Osteocyte (in vitro differentiated cells): Measurements from ENCODE around the gene CYS1. TPM values are rescaled to one million over a fixed set of nuclear protein-coding genes. Genes with fewer than 3 reads are reported as not detected.

Experiments used
- DNase-seq: peaks from one replicate; pipeline ENCODE4 v3.0.0; 2021; ENCODE audit warnings: mixed read lengths; ENCODE audit not compliant: unreplicated experiment; ENCODE audit errors: extremely low spot score
- H3K27ac Mint-ChIP-seq: one replicate; pipeline ENCODE4 v1.8.0; 2021; ENCODE audit warnings: mild to moderate bottlenecking, mixed read lengths; ENCODE audit not compliant: unreplicated experiment
- H3K27me3 Mint-ChIP-seq: one replicate; pipeline ENCODE4 v1.8.0; 2021; ENCODE audit warnings: mixed read lengths; ENCODE audit not compliant: unreplicated experiment
- H3K36me3 Mint-ChIP-seq: one replicate; pipeline ENCODE4 v1.8.0; 2021; ENCODE audit warnings: mixed read lengths; ENCODE audit not compliant: unreplicated experiment
- H3K4me1 Mint-ChIP-seq: one replicate; pipeline ENCODE4 v1.8.0; 2021; ENCODE audit warnings: mixed read lengths; ENCODE audit not compliant: unreplicated experiment
- H3K4me3 Mint-ChIP-seq: one replicate; pipeline ENCODE4 v1.8.0; 2021; ENCODE audit warnings: mild to moderate bottlenecking, moderate library complexity, mixed read lengths; ENCODE audit not compliant: unreplicated experiment
- H3K9me3 Mint-ChIP-seq: one replicate; pipeline ENCODE4 v1.8.0; 2021; ENCODE audit warnings: mixed read lengths; ENCODE audit not compliant: unreplicated experiment
- total RNA-seq: library from RNA; stranded (reverse); gene quantifications from 2 replicates; pipeline ENCODE4 v1.2.1, GENCODE V29; 2021
- TF ChIP-seq, protein P1 (sequence below): fragments of 200-600 bp; sonication (generic); IDR thresholded peaks from 2 replicates; pipeline ENCODE4 v1.5.0; 2021; ENCODE audit warnings: antibody characterized with exemption, mild to moderate bottlenecking, moderate library complexity

The CYS1 gene
- total RNA-seq, 1 donor from 2014 or later = 5.5 TPM

DNA sequence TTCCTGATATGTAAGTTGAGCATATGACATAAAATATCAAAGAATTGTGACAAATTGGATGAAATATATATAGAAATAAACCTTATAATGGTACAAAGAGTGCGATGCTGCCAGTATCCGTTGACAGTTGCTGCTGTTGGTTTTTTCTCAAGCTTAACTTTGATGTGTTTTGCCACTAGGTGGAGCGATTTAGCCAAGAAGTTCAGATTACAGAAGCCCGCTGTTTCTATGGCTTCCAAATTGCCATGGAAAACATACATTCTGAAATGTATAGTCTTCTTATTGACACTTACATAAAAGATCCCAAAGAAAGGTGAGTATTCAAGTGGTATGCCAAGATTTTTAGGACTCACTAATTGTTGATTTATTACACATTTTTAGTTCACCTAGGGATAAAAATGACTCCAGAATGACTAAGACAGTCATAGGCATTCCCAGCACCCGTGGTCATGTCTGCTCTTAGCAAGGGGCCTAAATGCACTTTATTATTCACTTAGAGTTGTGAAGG, 44.4 kb upstream of the CYS1 start:
- Mint-ChIP-seq H3K36me3 (no peaks in the 10 kb centered on the region), H3K4me3 (peak overlapping the region; percentile 75), H3K9me3 (no peaks in the 10 kb centered on the region), H3K4me1 (peaks cover 49% of the 10 kb centered on the region), H3K27me3 (no peaks in the 10 kb centered on the region), H3K27ac (peak overlapping the region; percentile 82)
- TF ChIP-seq, protein P1, sequence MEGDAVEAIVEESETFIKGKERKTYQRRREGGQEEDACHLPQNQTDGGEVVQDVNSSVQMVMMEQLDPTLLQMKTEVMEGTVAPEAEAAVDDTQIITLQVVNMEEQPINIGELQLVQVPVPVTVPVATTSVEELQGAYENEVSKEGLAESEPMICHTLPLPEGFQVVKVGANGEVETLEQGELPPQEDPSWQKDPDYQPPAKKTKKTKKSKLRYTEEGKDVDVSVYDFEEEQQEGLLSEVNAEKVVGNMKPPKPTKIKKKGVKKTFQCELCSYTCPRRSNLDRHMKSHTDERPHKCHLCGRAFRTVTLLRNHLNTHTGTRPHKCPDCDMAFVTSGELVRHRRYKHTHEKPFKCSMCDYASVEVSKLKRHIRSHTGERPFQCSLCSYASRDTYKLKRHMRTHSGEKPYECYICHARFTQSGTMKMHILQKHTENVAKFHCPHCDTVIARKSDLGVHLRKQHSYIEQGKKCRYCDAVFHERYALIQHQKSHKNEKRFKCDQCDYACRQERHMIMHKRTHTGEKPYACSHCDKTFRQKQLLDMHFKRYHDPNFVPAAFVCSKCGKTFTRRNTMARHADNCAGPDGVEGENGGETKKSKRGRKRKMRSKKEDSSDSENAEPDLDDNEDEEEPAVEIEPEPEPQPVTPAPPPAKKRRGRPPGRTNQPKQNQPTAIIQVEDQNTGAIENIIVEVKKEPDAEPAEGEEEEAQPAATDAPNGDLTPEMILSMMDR = peak; percentile 84
- no peak for DNase-seq

DNA sequence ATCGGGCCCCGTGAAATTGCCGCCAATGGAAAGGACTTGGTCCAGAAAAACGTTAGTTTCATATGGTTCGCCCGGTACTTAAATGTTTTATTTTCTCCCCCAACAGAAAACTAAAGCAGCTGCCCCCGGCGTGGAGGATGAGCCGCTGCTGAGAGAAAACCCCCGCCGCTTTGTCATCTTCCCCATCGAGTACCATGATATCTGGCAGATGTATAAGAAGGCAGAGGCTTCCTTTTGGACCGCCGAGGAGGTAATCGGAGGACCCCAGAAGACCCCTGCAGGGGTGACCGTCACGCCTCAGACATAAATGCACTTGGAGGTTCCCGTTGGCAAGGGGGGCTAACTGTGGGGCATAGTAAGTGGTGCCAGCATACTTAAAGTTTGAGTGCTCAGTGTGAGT, 43.1 kb upstream of the CYS1 start:
- Mint-ChIP-seq H3K4me1 (peaks cover 49% of the 10 kb centered on the region), H3K4me3 (peak overlapping the region; percentile 75), H3K27ac (peak overlapping the region; percentile 82), H3K27me3 (no peaks in the 10 kb centered on the region), H3K9me3 (no peaks in the 10 kb centered on the region), H3K36me3 (no peaks in the 10 kb centered on the region)
- TF ChIP-seq, protein P1 = no peak
- DNase-seq = no peak

DNA sequence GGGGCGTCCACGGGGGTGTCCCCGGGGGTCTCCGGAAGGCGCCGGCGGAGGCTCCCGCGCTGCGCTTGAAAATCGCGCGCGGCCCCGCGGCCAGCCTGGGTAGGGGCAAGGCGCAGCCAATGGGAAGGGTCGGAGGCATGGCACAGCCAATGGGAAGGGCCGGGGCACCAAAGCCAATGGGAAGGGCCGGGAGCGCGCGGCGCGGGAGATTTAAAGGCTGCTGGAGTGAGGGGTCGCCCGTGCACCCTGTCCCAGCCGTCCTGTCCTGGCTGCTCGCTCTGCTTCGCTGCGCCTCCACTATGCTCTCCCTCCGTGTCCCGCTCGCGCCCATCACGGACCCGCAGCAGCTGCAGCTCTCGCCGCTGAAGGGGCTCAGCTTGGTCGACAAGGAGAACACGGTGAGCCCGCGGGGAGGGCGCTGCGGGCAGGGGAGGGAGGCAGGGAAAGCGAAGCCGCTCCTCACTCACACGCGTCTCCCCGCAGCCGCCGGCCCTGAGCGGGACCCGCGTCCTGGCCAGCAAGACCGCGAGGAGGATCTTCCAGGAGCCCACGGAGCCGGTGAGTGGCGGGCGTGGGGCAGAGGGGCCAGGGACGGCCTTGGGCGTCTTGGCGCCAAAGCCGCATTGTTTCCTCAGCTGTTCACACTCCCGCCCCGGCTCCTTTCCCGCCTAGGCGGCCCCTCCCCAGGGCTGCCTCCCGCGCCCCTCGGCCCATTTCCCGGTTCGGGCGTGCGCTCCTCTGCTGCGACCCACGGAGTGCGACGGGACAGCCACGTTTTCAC, 42.5 kb upstream of the CYS1 start, which contains the start of gene RRM2:
TSS of gene RRM2 (plus strand) at position 240 of the 781 bp plus-strand sequence. CDS start at position 300, 60 bp downstream.
- Mint-ChIP-seq H3K4me3 (peak within 1 kb of the TSS; percentile 97), H3K27ac (peak within 1 kb of the TSS; percentile 82), H3K36me3 (no peaks in the 10 kb centered on the region), H3K4me1 (peaks cover 49% of the 10 kb centered on the region), H3K9me3 (no peaks in the 10 kb centered on the region), H3K27me3 (no peaks in the 10 kb centered on the region)
- peak; percentile 97 for DNase-seq
- TF ChIP-seq, protein P1 = no peak

DNA sequence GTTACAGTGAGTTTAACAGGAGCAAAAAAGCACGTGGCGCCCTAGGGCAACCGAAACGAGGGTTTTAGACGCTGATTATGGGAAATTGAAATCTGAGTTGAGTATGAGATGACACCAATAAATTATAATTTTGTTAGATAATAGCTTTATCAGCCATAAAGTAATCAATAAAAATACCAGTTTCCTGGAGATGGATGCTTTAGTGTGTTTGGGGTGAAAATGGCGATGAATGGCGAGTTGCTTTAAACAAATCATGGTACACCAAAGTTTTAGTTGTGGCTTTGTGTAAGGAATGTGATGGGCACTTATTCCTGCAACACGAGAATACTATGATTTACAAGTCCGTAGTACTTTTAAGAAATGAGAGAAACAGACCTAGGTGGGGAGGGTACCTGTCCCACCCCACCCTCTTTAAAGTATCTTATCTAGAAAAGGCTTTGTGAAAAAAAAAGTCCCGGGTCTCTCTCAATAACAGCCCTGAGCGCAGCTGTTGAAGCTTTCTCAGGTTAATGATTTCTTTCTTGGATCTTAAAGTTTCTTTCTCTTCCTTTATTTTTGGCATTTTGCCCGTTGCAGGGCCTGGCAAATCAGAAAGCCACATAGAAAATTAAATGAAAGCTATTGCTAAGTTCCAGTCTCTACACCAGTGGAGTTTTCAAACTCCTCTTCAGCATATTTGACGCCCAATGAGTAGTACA, 40.8 kb upstream of the CYS1 start:
- Mint-ChIP-seq H3K4me3 (peak overlapping the region; percentile 97), H3K27ac (peak overlapping the region; percentile 82), H3K9me3 (no peaks in the 10 kb centered on the region), H3K4me1 (peaks cover 47% of the 10 kb centered on the region), H3K27me3 (no peaks in the 10 kb centered on the region), H3K36me3 (no peaks in the 10 kb centered on the region)
- no peak for DNase-seq
- TF ChIP-seq, protein P1 = no peak
